Esophagus muscularis mucosa (tissue), 4 donors: ENCODE data around the gene LRRC4C. TPM values are rescaled to one million over a fixed set of nuclear protein-coding genes. Genes with fewer than 3 reads are reported as not detected.

Experiments used
- DNase-seq: peaks from one replicate; pipeline ENCODE4 v3.0.0-alpha.2; 2017; ENCODE audit errors: extremely low spot score
- H3K27ac ChIP-seq, 4 donors: fragments of 200-600 bp; sonication (generic); replicated peaks in 1 of 4; 1 replicate in 3 of 4; 2 replicates in 1 of 4; pipeline ENCODE4 v1.5.1; 2016 to 2019; ENCODE audit warnings: mild to moderate bottlenecking in 1 of 4
- H3K27me3 ChIP-seq, 4 donors: fragments of 200-600 bp; sonication (generic); one replicate each; pipeline versions ENCODE4 v1.5.1 to v1.6.0; 2016 to 2019
- H3K36me3 ChIP-seq, 4 donors: fragments of 200-600 bp; sonication (generic); one replicate each; pipeline ENCODE4 v1.5.1; 2016 to 2019
- H3K4me1 ChIP-seq, 4 donors: fragments of 200-600 bp; sonication (generic); one replicate each; pipeline ENCODE4 v1.5.1; 2016 to 2019
- H3K4me3 ChIP-seq, 4 donors: fragments of 200-600 bp; sonication (generic); 1 replicate in 2 of 4; 2 replicates in 2 of 4; pipeline ENCODE4 v1.5.1; 2016 to 2019; ENCODE audit warnings: mild to moderate bottlenecking in 4 of 4, moderate library complexity in 1 of 4
- H3K9me3 ChIP-seq, 4 donors: fragments of 200-600 bp; sonication (generic); 1 replicate in 3 of 4; 2 replicates in 1 of 4; pipeline ENCODE4 v1.5.1; 2016 to 2019
- CTCF ChIP-seq, 3 experiments: fragments of 200-600 bp in 2 of 3; fragments of 450-650 bp in 1 of 3; sonication (generic) in 2 of 3; IDR thresholded peaks; one replicate each; pipeline ENCODE4 v1.5.1; 2017 to 2019; ENCODE audit warnings: antibody characterized with exemption in 3 of 3, mild to moderate bottlenecking in 2 of 3, moderate library complexity in 1 of 3
- EP300 ChIP-seq: sonication (generic); formaldehyde crosslinking; IDR thresholded peaks from one replicate; pipeline ENCODE4 v1.6.1; 2017; ENCODE audit warnings: antibody characterized with exemption
- POLR2A ChIP-seq: fragments of 450-650 bp; IDR thresholded peaks from one replicate; pipeline ENCODE4 v1.6.1; 2017; ENCODE audit warnings: antibody characterized with exemption, moderate library complexity, mild to moderate bottlenecking, low read depth
- POLR2AphosphoS5 ChIP-seq, 2 donors: sonication (generic); formaldehyde crosslinking; IDR thresholded peaks; one replicate each; pipeline ENCODE4 v1.6.1; 2017; ENCODE audit warnings: antibody characterized with exemption in 2 of 2
- WGBS: methylation state at CpG from one replicate; pipeline ENCODE4 v1.1.5; 2018; 5-methylcytosine and 5-hydroxymethylcytosine counted together
- intact Hi-C: fragments of 100-400 bp; cut with DNase I; formaldehyde crosslinking; loops from one replicate; pipeline ENCODE4 v1.15.1; 2023
- total RNA-seq, 4 donors: library from RNA; depleted of rRNA; stranded (reverse); fragments of >200 nt; gene quantifications; one replicate each; pipeline versions ENCODE4 v1.1.0 to v1.2.1, GENCODE V29; 2016

The LRRC4C gene
- total RNA-seq, 4 donors from 2014 or later, result 1.2 to 4.0 (median 2.2) TPM

- no peaks in the 10 kb centered on the region for H3K36me3 ChIP-seq
- intact Hi-C loops, result no loop called here
- WGBS, result 44% methylated on average over 1 of the region's 1 CpG
- DNase-seq, result no peak
- H3K27ac ChIP-seq, result no peak overlapping the region
- H3K9me3 ChIP-seq, result no peaks in the 10 kb centered on the region
- no peaks in the 10 kb centered on the region for H3K27me3 ChIP-seq
- H3K4me3 ChIP-seq, result no peak overlapping the region
- H3K4me1 ChIP-seq, result no peaks in the 10 kb centered on the region
- TF ChIP-seq POLR2AphosphoS5 (IDR thresholded peaks at IDR 0.05), result no peak
- no peak for TF ChIP-seq CTCF (IDR thresholded peaks at IDR 0.05)
- no peak for TF ChIP-seq EP300
- TF ChIP-seq POLR2A, result no peak
Measured at GRCh38 chr11:40987776-40988435, 471.5 kb downstream of the LRRC4C start.

- intact Hi-C loops, result no loop called here
- H3K27ac ChIP-seq, result no peak overlapping the region
- no peak overlapping the region for H3K4me3 ChIP-seq
- no peaks in the 10 kb centered on the region for H3K4me1 ChIP-seq
- DNase-seq, result no peak
- no peaks in the 10 kb centered on the region for H3K36me3 ChIP-seq
- WGBS, result 92% methylated on average over 3 of the region's 3 CpGs
- H3K27me3 ChIP-seq, result no peaks in the 10 kb centered on the region
- H3K9me3 ChIP-seq, result no peaks in the 10 kb centered on the region
- no peak for TF ChIP-seq POLR2AphosphoS5 (IDR thresholded peaks at IDR 0.05)
- no peak for TF ChIP-seq CTCF (IDR thresholded peaks at IDR 0.05)
Measured at GRCh38 chr11:40986320-40986719, 473.1 kb downstream of the LRRC4C start.

- Histone ChIP-seq H3K4me1 (no peaks in the 10 kb centered on the region), H3K27me3 (no peaks in the 10 kb centered on the region), H3K4me3 (no peak overlapping the region), H3K36me3 (no peaks in the 10 kb centered on the region), H3K9me3 (peaks cover 0 to 13% (median 6%) of the 10 kb centered on the region in 4 donors), H3K27ac (no peak overlapping the region)
- TF ChIP-seq CTCF (IDR thresholded peaks at IDR 0.05) (no peak), EP300 (no peak), POLR2A (no peak), POLR2AphosphoS5 (IDR thresholded peaks at IDR 0.05) (no peak)
- WGBS, result 84% methylated on average over 2 of the region's 2 CpGs
- DNase-seq, result no peak
- intact Hi-C loops, result no loop called here
Measured at GRCh38 chr11:40975076-40975475, 484.4 kb downstream of the LRRC4C start.

GRCh38 chr11:40974186-40974795 lies 485.2 kb downstream of the LRRC4C start:
- Histone ChIP-seq H3K9me3 (peaks cover 0 to 17% (median 6%) of the 10 kb centered on the region in 4 donors), H3K4me1 (no peaks in the 10 kb centered on the region), H3K4me3 (no peak overlapping the region), H3K36me3 (no peaks in the 10 kb centered on the region), H3K27me3 (no peaks in the 10 kb centered on the region), H3K27ac (no peak overlapping the region)
- intact Hi-C loops, result no loop called here
- TF ChIP-seq POLR2A, result no peak
- TF ChIP-seq POLR2AphosphoS5 (IDR thresholded peaks at IDR 0.05), result no peak
- no peak for TF ChIP-seq CTCF (IDR thresholded peaks at IDR 0.05)
- TF ChIP-seq EP300, result no peak
- DNase-seq, result no peak
- 51% methylated on average over 3 of the region's 3 CpGs for WGBS

- intact Hi-C loops, result no loop called here
- H3K9me3 ChIP-seq, result no peaks in the 10 kb centered on the region
- no peak for TF ChIP-seq EP300
- TF ChIP-seq POLR2A, result no peak
- no peak for TF ChIP-seq CTCF (IDR thresholded peaks at IDR 0.05)
- no peak for TF ChIP-seq POLR2AphosphoS5 (IDR thresholded peaks at IDR 0.05)
- H3K4me3 ChIP-seq, result no peak overlapping the region
- no peaks in the 10 kb centered on the region for H3K36me3 ChIP-seq
- no peaks in the 10 kb centered on the region for H3K27me3 ChIP-seq
- DNase-seq, result no peak
- H3K27ac ChIP-seq, result no peak overlapping the region
- H3K4me1 ChIP-seq, result no peaks in the 10 kb centered on the region
Measured at GRCh38 chr11:40958707-40959106, 500.7 kb downstream of the LRRC4C start.
